ENCODE measurements around the gene ITGB3. TPM values are rescaled to one million over a fixed set of nuclear protein-coding genes. Genes with fewer than 3 reads are reported as not detected.

The ITGB3 gene
- total RNA-seq, 2 donors from 2014 or later: 2.0 to 2.1 TPM

DNA sequence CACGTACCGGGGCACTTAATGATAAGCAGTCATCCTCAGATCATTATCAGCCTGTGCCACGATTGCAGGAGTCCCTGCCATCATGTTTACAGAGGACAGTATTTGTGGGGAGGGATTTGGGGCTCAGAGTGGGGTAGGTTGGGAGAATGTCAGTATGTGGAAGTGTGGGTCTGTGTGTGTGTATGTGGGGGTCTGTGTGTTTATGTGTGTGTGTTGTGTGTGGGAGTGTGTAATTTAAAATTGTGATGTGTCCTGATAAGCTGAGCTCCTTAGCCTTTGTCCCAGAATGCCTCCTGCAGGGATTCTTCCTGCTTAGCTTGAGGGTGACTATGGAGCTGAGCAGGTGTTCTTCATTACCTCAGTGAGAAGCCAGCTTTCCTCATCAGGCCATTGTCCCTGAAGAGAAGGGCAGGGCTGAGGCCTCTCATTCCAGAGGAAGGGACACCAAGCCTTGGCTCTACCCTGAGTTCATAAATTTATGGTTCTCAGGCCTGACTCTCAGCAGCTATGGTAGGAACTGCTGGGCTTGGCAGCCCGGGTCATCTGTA is 56.6 kb downstream of the ITGB3 start:
- intact Hi-C loops (cut with DNase I): no loop called here
- no peak for ATAC-seq
- Histone ChIP-seq H3K4me3 (no peak overlapping the region), H3K27me3 (no peaks in the 10 kb centered on the region), H3K4me1 (peaks cover under 1% of the 10 kb centered on the region), H3K36me3 (replicated peaks in 1 of 2; ENCODE audit: insufficient read depth in 1 of 2, low read depth in 2 of 2) (no peaks in the 10 kb centered on the region), H3K27ac (no peak overlapping the region), H3K9me3 (no peaks in the 10 kb centered on the region)
- no peak for TF ChIP-seq POLR2A (IDR thresholded peaks at IDR 0.05)
- TF ChIP-seq CTCF (IDR thresholded peaks at IDR 0.05): no peak
- no peak for DNase-seq
- WGBS, 2 donors: 42 to 53% methylated on average over 4 of the region's 4 CpGs

GRCh38 chr17:47311420-47311819 is 57.8 kb downstream of the ITGB3 start:
- no peak overlapping the region for H3K4me3 ChIP-seq
- H3K4me1 ChIP-seq: no peaks in the 10 kb centered on the region
- no peak overlapping the region for H3K27ac ChIP-seq
- TF ChIP-seq POLR2A (IDR thresholded peaks at IDR 0.05) (no peak), CTCF (IDR thresholded peaks at IDR 0.05) (no peak)
- H3K9me3 ChIP-seq: no peaks in the 10 kb centered on the region
- intact Hi-C loops (cut with DNase I): no loop called here
- H3K36me3 ChIP-seq (replicated peaks in 1 of 2; ENCODE audit: insufficient read depth in 1 of 2, low read depth in 2 of 2): no peaks in the 10 kb centered on the region
- H3K27me3 ChIP-seq: no peaks in the 10 kb centered on the region
- no peak for ATAC-seq
- DNase-seq: no peak

GRCh38 chr17:47315451-47316266 is 62.0 kb downstream of the ITGB3 start:
- H3K36me3 ChIP-seq (replicated peaks in 1 of 2; ENCODE audit: insufficient read depth in 1 of 2, low read depth in 2 of 2): no peaks in the 10 kb centered on the region
- intact Hi-C loops (cut with DNase I): loop anchor here (5.0 kb wide), 1 partner anchor 78 kb away; no protein-coding TSS in a partner anchor
- ATAC-seq (peak; percentile 83), DNase-seq (peak in 3 of 4 donors; percentile 35 to 60 (median 47))
- no peaks in the 10 kb centered on the region for H3K9me3 ChIP-seq
- no peaks in the 10 kb centered on the region for H3K4me1 ChIP-seq
- WGBS, 2 donors: 15 to 21% methylated on average over 7 of the region's 7 CpGs
- no peaks in the 10 kb centered on the region for H3K27me3 ChIP-seq
- H3K4me3 ChIP-seq: no peak overlapping the region
- H3K27ac ChIP-seq: no peak overlapping the region
- no peak for TF ChIP-seq POLR2A (IDR thresholded peaks at IDR 0.05)
- TF ChIP-seq CTCF (IDR thresholded peaks at IDR 0.05): peak; percentile 34 to 88 (median 77)

- no peaks in the 10 kb centered on the region for H3K36me3 ChIP-seq (replicated peaks in 1 of 2; ENCODE audit: insufficient read depth in 1 of 2, low read depth in 2 of 2)
- no peaks in the 10 kb centered on the region for H3K9me3 ChIP-seq
- ATAC-seq: no peak
- intact Hi-C loops (cut with DNase I): loop anchor here (5.0 kb wide), 1 partner anchor 79 kb away; no protein-coding TSS in a partner anchor
- TF ChIP-seq CTCF (IDR thresholded peaks at IDR 0.05) (no peak), POLR2A (IDR thresholded peaks at IDR 0.05) (no peak)
- no peak for DNase-seq
- no peaks in the 10 kb centered on the region for H3K27me3 ChIP-seq
- H3K4me1 ChIP-seq: no peaks in the 10 kb centered on the region
- 21 to 29% methylated on average over 3 of the region's 3 CpGs for WGBS, 2 donors
- no peak overlapping the region for H3K27ac ChIP-seq
- H3K4me3 ChIP-seq: no peak overlapping the region
These were observed 62.7 kb downstream of the ITGB3 start for GRCh38 chr17:47316311-47316710.
